IPS-NIHi7 (cell line): ENCODE data around the gene ROR1.
A peak's percentile ranks its signal among the peaks of the same experiment; 100 is the strongest.
"Not testable (repeated sequence)": the region's sequence is repeated elsewhere in the genome, so short reads cannot be mapped to it uniquely, and the experiment has no call there.

ENCODE experiments used
- DNase-seq: peaks from one replicate; pipeline ENCODE4 v3.0.0; 2012; ENCODE audit warnings: mixed read lengths; ENCODE audit errors: extremely low spot score

The ROR1 gene

GRCh38 chr1:63793741-63794240 is 20.0 kb downstream of the ROR1 start:
- DNase-seq = no peak

DNA sequence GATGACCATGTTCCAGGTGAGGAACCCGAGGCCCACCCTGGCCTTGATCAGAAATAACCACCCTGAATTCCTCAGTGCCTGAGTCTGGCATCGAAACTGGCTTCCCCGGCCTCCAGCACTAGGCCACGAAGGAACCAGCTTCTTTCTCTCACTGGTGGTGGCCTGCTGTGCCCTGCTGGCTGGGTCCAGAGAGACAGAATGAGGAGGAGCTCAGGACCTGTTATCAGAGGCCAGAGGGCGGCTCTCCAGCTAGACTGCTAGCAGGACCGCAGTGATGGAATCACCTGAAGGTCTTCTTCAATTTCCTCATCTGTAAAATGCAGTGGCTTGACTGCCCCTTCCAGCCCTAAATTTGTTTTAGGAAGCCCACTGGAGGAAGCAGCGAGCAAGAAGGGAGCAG is 20.5 kb downstream of the ROR1 start:
- DNase-seq = no peak

DNA sequence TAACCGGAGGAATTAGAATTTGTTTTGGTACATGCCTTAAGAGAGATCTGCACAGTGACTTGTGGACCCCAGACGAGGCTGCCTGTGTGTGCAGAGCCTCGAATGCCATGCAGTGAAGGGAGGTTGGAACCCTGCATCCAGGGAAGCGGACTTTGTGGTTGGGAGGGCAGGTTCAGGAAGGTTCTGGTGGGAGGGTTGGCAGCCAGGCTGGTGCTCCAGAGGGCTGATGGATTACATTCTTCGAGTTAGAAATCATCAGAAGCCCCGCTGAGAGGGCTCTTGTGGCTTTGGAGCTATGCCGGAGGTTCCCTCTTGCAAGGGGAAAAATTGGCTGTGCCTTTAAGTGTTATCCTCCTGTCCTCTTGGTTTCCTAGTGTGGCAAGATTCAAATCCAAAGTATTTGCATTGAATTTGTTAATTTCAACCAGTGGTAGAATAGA is 21.1 kb downstream of the ROR1 start:
- peak; percentile 60 for DNase-seq

DNA sequence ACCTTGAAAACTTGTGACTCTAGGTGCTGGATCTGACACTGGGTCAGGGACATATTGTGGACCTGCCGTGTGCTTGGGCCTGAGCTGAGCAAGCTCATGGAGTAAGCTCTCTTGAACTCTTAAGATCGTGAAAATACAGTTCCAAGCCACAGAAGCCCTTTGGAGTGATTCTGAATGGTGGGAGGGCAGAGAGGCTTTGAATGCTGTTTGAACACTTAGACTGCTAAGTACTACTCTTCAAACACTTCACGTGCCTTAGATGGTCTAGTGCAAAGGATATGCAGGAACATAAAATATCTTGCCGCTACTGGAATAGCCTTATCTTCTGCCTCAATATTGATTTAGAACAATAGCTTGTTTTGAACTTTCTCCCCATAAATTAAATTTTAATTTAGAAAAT is 21.6 kb downstream of the ROR1 start:
- DNase-seq = no peak

GRCh38 chr1:63797056-63797726 is 23.4 kb downstream of the ROR1 start:
- no peak for DNase-seq

DNA sequence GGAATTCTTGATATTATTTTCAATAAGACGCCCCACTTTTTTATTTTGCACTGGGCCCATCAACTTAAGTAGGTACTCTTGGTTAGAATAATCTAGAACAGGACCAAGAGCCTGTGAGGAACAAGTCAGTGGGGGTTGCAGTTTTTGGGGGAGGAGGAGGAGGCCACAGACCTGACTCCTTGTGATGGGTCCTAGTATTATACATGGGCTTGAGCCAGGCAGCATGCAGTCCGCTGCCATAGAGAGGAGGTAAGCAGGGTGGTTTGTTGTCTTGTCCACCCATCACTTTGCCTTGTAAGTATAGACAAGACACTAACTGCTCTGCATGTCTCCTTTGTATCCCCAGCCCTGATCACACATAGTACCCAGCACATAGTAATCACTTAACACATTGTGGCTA is 24.5 kb downstream of the ROR1 start:
- no peak for DNase-seq

GRCh38 chr1:63799307-63799706 is 25.5 kb downstream of the ROR1 start:
- DNase-seq = no peak

GRCh38 chr1:63799820-63800219 is 26.0 kb downstream of the ROR1 start:
- DNase-seq = no peak

GRCh38 chr1:63802109-63802508 is 28.3 kb downstream of the ROR1 start:
- no peak for DNase-seq

- DNase-seq = no peak
Observed at GRCh38 chr1:63804829-63805484, 31.1 kb downstream of the ROR1 start.

GRCh38 chr1:63807046-63807445 is 33.2 kb downstream of the ROR1 start:
- no peak for DNase-seq

DNA sequence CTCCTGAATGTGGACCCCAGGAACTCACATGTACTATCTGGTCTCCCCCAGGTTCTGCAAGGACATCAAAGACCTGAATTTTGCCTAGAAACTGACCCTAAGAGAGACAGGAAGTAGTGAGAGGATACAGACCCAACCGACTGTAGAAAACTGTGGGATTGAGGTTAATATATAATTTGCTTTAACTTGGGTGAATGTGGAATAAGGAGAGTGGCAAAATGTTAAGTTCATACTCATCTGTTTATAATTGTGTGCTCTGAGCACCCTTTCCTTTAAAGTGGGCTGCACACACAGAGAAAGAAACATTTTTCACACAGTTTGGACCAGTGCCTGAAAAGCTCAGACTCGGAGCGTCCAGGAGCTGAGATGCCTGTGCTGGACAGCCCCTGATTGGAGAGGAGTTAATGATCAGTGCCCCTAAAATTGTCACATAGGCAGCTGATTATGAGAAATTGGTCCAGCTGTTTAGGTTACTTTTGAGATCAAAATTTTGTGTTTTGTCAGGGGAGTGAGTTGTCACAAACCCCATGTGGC is 37.2 kb downstream of the ROR1 start:
- DNase-seq = no peak

DNA sequence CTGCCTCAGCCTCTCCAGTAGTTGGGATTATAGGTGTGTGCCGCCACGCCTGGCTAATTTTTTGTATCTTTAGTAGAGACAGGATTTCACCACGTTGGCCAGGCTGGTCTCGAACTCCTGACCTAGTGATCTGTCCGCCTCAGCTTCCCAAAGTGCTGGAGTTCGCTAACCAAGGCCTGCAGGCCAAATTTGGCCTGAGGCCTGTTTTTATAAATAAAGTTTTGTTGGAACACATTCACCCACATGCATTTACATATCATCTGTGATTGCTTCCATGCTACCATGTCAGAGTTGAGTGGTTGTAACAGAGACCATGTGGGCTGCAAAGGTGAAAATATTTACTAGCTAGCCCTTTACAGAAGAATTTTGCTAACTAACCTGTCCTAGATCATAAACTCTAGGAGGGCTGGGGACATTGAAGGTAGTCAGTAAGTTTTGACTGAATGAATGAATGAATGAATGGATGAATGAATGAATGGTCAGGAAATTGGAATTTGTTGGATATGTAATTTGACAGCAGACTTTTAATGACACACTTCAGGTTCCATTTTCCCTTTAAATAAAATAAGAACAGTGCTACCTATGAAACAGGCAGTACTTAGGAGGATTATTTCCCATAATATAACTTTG is 38.4 kb downstream of the ROR1 start:
- no peak for DNase-seq

- no peak for DNase-seq
Observed at GRCh38 chr1:63813829-63814277, 40.0 kb downstream of the ROR1 start.

GRCh38 chr1:63816217-63816815 is 42.5 kb downstream of the ROR1 start:
- not testable (repeated sequence) for DNase-seq

- DNase-seq = no peak
Observed at GRCh38 chr1:63817152-63817667, 43.4 kb downstream of the ROR1 start.

- no peak for DNase-seq
Observed at GRCh38 chr1:63817700-63818099, 43.9 kb downstream of the ROR1 start.

DNA sequence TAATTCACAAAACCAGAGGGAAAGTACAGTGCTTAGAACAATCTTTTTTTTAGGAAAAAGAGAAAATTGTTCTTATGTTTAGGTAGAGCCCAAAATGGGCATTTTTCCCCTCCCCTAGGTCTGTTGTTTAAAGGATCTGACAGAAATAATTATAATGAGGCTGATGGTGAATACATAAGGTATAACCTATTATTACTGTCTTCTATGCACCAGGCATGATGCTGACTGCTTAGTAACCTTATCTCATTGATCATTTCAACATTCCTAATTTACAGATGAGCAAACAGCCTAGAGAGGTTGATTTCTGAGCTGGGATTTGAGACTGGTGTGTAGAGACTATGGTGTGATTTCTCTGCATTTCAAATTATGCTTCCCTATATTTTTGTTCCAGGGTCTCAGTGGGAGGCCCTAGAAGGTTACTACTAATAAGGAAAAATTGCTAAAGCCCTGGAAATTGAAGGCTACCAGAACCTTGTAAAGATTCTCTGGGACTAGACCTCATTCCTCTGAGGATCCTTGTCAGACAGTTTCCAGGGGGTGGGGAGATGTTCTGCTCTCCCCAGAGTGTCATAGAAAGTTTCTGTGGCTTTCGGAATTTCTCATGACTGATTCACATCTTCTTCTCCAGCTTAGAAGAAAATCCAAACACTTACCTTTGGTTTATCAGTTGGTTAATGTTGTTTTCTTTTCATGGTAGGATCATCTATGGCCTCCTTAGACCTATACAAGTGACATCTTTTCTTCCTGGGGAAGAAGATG is 44.9 kb downstream of the ROR1 start:
- no peak for DNase-seq

DNA sequence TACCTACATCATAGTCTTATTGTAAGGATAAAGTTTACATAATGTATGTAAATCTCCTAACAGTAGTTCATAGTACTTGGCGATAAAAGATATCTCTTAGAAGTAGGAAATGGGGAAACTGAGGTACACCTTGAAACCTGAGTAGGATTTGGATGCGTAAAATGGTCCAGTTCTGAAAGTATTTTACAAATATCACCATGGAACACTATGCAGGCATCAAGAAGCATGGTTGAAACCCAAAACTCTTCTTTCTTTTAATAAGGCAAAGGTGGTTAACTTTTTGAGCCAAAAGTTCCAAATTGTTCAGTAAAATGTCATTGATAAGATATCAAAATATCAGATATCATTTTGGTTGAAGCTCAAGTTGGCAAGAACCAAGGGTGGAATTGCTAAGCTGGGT is 46.0 kb downstream of the ROR1 start:
- DNase-seq = no peak

DNA sequence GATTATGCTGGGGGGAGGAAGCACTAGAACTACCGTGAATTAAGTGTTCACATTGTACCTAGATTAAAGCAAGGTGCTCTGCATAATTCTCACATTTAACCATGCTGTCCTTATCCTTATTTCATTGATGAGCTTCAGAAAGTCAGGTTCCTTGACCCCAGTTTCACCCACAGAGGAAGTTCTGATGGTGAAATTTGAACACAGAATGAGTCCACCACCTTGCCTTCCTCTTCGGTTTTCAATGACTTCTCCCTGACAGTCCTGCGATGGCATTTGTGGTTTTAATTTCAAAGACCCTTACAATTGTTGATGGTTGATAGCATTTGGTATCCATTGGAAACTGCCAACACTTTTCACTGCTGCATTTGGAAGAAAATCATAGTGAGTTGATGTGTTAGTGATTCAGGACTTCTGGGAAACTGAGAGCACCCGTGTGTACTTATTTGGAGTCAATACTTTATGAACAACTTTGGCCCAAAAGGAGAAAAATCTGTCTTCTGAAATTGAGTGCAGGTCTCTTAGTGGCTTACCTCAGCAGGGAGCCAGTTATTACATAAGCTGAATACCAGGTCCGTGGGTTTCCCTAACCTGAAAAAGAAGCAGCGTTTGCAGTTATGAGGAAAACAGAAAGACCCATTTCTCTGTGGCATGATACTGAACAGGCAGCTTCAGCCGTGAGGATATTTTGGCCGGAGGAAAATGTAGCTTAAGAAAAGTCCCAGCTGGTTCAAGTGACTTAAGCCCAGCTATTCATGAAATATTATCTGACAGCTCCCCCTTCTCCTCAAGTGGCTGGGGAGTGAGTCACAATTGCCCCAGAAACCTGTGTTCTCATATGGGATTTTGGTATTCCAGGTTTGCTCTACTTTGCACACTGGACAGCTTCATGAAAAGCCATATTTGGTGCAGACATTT is 47.5 kb downstream of the ROR1 start:
- no peak for DNase-seq
